ENCODE measurements around the gene CCER1. TPM values are rescaled to one million over a fixed set of nuclear protein-coding genes. Genes with fewer than 3 reads are reported as not detected.

CCER1 gene
- total and polyA plus RNA-seq, 2 experiments from 2014 or later = not detected

DNA sequence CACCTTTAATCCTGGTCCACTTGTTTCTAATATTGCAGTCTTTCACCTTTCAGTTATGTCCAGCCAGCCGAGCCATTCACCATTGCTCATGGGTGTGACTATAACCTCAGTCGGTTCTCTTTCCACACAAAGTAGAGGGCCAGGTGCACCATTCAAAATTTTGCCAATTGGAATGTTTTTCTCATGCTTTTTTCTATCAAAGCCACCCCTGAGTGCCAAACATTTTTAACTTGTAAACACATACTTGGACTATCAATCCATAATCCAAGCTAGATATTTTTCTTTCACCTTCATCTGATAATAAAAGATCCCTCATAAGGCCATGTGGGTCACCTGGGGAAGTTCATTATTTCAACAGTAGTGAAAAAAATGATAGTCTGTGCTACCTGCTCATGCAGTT lies 52.4 kb downstream of the CCER1 start (continued):
- TF ChIP-seq, protein P1, sequence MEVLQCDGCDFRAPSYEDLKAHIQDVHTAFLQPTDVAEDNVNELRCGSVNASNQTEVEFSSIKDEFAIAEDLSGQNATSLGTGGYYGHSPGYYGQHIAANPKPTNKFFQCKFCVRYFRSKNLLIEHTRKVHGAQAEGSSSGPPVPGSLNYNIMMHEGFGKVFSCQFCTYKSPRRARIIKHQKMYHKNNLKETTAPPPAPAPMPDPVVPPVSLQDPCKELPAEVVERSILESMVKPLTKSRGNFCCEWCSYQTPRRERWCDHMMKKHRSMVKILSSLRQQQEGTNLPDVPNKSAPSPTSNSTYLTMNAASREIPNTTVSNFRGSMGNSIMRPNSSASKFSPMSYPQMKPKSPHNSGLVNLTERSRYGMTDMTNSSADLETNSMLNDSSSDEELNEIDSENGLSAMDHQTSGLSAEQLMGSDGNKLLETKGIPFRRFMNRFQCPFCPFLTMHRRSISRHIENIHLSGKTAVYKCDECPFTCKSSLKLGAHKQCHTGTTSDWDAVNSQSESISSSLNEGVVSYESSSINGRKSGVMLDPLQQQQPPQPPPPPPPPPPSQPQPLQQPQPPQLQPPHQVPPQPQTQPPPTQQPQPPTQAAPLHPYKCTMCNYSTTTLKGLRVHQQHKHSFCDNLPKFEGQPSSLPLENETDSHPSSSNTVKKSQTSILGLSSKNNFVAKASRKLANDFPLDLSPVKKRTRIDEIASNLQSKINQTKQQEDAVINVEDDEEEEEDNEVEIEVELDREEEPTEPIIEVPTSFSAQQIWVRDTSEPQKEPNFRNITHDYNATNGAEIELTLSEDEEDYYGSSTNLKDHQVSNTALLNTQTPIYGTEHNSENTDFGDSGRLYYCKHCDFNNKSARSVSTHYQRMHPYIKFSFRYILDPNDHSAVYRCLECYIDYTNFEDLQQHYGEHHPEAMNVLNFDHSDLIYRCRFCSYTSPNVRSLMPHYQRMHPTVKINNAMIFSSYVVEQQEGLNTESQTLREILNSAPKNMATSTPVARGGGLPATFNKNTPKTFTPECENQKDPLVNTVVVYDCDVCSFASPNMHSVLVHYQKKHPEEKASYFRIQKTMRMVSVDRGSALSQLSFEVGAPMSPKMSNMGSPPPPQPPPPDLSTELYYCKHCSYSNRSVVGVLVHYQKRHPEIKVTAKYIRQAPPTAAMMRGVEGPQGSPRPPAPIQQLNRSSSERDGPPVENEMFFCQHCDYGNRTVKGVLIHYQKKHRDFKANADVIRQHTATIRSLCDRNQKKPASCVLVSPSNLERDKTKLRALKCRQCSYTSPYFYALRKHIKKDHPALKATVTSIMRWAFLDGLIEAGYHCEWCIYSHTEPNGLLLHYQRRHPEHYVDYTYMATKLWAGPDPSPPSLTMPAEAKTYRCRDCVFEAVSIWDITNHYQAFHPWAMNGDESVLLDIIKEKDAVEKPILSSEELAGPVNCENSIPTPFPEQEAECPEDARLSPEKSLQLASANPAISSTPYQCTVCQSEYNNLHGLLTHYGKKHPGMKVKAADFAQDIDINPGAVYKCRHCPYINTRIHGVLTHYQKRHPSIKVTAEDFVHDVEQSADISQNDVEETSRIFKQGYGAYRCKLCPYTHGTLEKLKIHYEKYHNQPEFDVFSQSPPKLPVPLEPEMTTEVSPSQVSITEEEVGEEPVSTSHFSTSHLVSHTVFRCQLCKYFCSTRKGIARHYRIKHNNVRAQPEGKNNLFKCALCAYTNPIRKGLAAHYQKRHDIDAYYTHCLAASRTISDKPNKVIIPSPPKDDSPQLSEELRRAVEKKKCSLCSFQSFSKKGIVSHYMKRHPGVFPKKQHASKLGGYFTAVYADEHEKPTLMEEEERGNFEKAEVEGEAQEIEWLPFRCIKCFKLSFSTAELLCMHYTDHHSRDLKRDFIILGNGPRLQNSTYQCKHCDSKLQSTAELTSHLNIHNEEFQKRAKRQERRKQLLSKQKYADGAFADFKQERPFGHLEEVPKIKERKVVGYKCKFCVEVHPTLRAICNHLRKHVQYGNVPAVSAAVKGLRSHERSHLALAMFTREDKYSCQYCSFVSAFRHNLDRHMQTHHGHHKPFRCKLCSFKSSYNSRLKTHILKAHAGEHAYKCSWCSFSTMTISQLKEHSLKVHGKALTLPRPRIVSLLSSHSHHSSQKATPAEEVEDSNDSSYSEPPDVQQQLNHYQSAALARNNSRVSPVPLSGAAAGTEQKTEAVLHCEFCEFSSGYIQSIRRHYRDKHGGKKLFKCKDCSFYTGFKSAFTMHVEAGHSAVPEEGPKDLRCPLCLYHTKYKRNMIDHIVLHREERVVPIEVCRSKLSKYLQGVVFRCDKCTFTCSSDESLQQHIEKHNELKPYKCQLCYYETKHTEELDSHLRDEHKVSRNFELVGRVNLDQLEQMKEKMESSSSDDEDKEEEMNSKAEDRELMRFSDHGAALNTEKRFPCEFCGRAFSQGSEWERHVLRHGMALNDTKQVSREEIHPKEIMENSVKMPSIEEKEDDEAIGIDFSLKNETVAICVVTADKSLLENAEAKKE (CRISPR knock-in tag; IDR thresholded peaks at IDR 0.05) = no peak
- TF ChIP-seq CREB1 (CRISPR knock-in tag; IDR thresholded peaks at IDR 0.05; ENCODE audit: low read depth) = no peak

Other genes starting within 250 kb of the CCER1 start
- gene EPYC, start 49.8 kb upstream of the CCER1 start, total RNA-seq (2014; rRNA removed; shearing (Covaris generic)) = not detected in 2 replicates
- not detected in 2 replicates for gene EPYC, start 49.8 kb upstream of the CCER1 start, polyA plus RNA-seq (2016; fragmentation: Nextera tagmentation; extraction: Ambion mirVana)
- gene KERA, start 102.8 kb upstream of the CCER1 start, total RNA-seq (2014; rRNA removed; shearing (Covaris generic)) = not detected in 2 replicates
- not detected in 2 replicates for gene KERA, start 102.8 kb upstream of the CCER1 start, polyA plus RNA-seq (2016; fragmentation: Nextera tagmentation; extraction: Ambion mirVana)
- gene LUM, start 156.3 kb upstream of the CCER1 start, total RNA-seq (2014; rRNA removed; shearing (Covaris generic)) = not detected in 2 replicates
- 0.26 and 0.27 TPM in 2 replicates for gene LUM, start 156.3 kb upstream of the CCER1 start, polyA plus RNA-seq (2016; fragmentation: Nextera tagmentation; extraction: Ambion mirVana)
- not detected in 2 replicates for gene DCN, start 227.6 kb upstream of the CCER1 start, total RNA-seq (2014; rRNA removed; shearing (Covaris generic))
- gene DCN, start 227.6 kb upstream of the CCER1 start, polyA plus RNA-seq (2016; fragmentation: Nextera tagmentation; extraction: Ambion mirVana) = 0.21 TPM in 1 of 2 replicates, not detected in the other